Stomach smooth muscle (tissue), 2 donors: ENCODE data around the gene CTNNA2.

Experiments used
- H3K27ac ChIP-seq: one replicate; pipeline ENCODE4 v1.7.0; 2013; ENCODE audit warnings: mild to moderate bottlenecking, low read length, inconsistent platforms
- H3K27me3 ChIP-seq, 2 donors: one replicate each; pipeline ENCODE4 v1.7.0; 2013; ENCODE audit warnings: low read length in 2 of 2; ENCODE audit not compliant: insufficient read depth in 2 of 2, control insufficient read depth in 1 of 2
- H3K36me3 ChIP-seq, 2 donors: one replicate each; pipeline ENCODE4 v1.7.0; 2013; ENCODE audit warnings: low read length in 2 of 2; ENCODE audit not compliant: control insufficient read depth in 2 of 2, insufficient read depth in 2 of 2
- H3K4me1 ChIP-seq: one replicate; pipeline ENCODE4 v1.7.0; 2013; ENCODE audit warnings: low read length; ENCODE audit not compliant: control insufficient read depth, insufficient read depth
- H3K4me3 ChIP-seq, 2 donors: one replicate each; pipeline ENCODE4 v1.7.0; 2013; ENCODE audit warnings: low read length in 2 of 2
- H3K9ac ChIP-seq, 2 donors: one replicate each; pipeline ENCODE4 v1.7.0; 2013; ENCODE audit warnings: low read length in 2 of 2, mild to moderate bottlenecking in 1 of 2
- H3K9me3 ChIP-seq, 2 donors: one replicate each; pipeline ENCODE4 v1.7.0; 2013; ENCODE audit warnings: low read length in 2 of 2; ENCODE audit not compliant: control insufficient read depth in 2 of 2
- donor health status: healthy.
- donor health status: Pancreatic carcinoma.

The CTNNA2 gene

DNA sequence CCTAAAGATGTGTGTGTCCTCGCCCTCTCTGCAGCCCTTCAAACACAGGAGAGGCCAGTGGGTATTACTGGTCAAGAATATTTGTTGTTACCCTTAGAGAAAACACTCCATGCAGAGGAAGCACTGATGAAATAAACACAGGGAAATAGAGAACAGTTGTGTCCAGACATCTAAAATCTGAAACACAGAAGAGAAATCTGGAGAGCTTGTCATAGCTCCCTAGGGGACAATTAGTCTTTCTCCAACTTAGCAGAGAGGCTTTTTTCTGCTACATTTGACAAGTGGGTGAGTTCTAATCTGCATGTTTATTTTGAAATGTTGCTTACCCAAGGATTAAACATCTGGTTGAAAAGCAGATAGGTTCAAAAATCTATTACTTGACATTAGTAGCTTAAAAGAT, 190.1 kb downstream of the CTNNA2 start:
- Histone ChIP-seq H3K36me3 (no peaks in the 10 kb centered on the region), H3K27me3 (no peaks in the 10 kb centered on the region), H3K4me3 (no peak overlapping the region), H3K27ac (no peak overlapping the region), H3K9ac (no peak overlapping the region), H3K4me1 (no peaks in the 10 kb centered on the region), H3K9me3 (no peaks in the 10 kb centered on the region)

DNA sequence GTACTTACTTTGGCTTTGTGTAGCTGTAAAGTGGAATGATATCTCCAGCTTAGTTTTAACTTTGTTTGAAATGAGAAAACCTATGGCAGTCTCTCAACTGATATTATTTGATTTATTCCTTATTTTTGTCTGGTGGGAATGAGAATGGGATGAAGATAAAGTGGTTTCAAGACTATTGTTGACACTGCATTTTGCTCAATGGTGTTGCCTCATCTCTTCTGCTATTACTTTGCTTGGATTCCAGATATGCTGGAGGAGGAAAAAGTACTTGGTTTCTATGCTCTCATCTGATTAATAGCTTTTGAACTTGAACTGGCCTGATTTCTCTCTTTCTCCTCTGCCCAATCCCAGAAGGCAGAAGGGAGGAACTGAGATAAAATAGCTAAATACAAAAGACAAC, 198.2 kb downstream of the CTNNA2 start:
- Histone ChIP-seq H3K4me3 (no peak overlapping the region), H3K9me3 (no peaks in the 10 kb centered on the region), H3K4me1 (no peaks in the 10 kb centered on the region), H3K36me3 (no peaks in the 10 kb centered on the region), H3K27ac (no peak overlapping the region), H3K27me3 (no peaks in the 10 kb centered on the region), H3K9ac (no peak overlapping the region)

DNA sequence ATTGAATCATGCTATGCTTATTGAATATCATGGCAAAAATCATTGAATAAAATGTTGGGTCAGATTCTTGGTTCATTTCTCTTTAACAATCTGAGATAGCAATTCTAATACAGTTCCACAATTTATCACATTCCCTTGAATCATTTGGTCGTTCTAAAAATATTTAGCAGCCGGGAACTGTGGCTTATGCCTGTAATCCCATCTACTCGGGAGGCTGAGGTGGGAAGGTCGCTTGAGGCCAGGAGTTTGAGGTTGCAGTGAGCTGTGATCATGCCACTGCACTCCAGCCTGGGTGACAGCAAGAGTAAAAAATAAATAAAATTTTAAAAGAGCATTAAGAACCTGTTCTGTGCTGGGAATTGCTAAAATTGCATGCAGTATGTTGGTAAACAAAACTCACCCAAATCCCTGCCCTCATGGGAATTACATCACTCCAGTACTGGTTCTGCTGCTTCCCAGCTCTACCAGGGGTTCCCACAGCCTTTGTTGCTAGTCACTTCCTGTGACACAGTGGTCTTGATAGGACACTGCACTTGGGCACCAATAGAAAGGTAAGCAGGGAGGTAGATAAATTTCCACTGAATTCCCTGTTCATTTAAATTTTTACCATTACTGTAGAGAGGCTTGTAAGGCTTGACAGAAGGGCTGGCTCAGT, 200.4 kb downstream of the CTNNA2 start:
- Histone ChIP-seq H3K27ac (no peak overlapping the region), H3K27me3 (no peaks in the 10 kb centered on the region), H3K36me3 (no peaks in the 10 kb centered on the region), H3K9me3 (no peaks in the 10 kb centered on the region), H3K9ac (no peak overlapping the region), H3K4me1 (no peaks in the 10 kb centered on the region), H3K4me3 (no peak overlapping the region)

DNA sequence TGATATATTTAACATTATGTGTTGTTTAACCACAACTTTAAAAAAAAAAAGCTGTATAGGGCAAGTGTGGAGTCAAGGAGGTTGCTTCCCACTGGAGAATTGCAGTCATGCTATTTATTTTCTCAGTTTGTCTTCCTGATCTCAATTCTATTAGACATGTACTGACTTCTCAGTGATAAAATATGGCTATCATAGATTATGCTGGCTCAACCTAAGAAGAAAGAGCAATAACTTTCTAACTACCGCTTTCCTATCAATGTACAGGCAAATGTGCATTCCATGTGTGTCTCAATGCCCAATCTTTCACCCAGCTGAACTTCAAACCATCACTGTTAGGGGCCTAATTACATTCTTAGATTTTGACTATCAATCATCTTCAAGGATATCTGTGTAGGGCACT, 201.4 kb downstream of the CTNNA2 start:
- Histone ChIP-seq H3K27ac (no peak overlapping the region), H3K4me1 (no peaks in the 10 kb centered on the region), H3K9ac (no peak overlapping the region), H3K27me3 (no peaks in the 10 kb centered on the region), H3K36me3 (no peaks in the 10 kb centered on the region), H3K4me3 (no peak overlapping the region), H3K9me3 (no peaks in the 10 kb centered on the region)

DNA sequence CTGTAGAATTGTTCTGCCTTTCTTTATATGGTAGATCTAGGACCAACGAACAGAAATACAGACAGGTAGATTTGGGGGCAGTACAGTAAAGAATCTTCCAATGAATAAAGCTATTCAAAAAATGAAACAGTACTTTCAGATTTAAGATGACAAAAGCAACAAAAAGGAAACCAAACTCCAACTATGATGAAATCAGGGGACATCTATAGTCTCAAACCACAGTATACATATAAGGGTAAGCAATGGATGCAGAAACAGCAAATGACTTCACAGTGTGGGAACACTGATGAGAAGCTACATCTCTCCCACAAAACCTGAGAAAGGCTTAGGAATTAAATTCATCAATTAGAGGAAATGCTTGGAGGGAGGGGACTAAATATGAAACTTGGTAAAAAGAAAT, 202.5 kb downstream of the CTNNA2 start:
- no peaks in the 10 kb centered on the region for H3K4me1 ChIP-seq
- no peak overlapping the region for H3K4me3 ChIP-seq
- H3K27me3 ChIP-seq, result no peaks in the 10 kb centered on the region
- no peak overlapping the region for H3K27ac ChIP-seq
- no peaks in the 10 kb centered on the region for H3K36me3 ChIP-seq
- H3K9me3 ChIP-seq, result no peaks in the 10 kb centered on the region
- no peak overlapping the region for H3K9ac ChIP-seq

DNA sequence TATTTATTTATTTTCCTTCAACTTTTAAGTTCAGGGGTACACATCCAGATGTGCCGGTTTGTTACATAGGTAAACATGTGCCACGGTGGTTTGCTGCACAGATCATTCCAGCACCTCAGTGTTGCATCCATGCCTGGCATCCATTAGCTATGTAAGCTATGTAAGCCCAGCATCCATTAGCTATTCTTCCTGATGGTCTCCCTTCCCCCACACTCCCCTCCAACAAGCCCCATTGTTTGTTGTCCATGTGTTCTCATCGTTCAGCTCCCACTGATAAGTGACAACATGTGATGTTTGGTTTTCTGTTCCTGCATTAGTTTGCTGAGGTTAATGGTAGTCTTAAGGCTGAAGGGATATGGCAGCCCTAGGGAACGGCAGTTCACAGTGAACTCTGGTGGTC, 203.4 kb downstream of the CTNNA2 start:
- no peaks in the 10 kb centered on the region for H3K4me1 ChIP-seq
- H3K9ac ChIP-seq, result no peak overlapping the region
- no peak overlapping the region for H3K4me3 ChIP-seq
- no peaks in the 10 kb centered on the region for H3K36me3 ChIP-seq
- H3K27me3 ChIP-seq, result no peaks in the 10 kb centered on the region
- H3K9me3 ChIP-seq, result no peaks in the 10 kb centered on the region
- no peak overlapping the region for H3K27ac ChIP-seq

DNA sequence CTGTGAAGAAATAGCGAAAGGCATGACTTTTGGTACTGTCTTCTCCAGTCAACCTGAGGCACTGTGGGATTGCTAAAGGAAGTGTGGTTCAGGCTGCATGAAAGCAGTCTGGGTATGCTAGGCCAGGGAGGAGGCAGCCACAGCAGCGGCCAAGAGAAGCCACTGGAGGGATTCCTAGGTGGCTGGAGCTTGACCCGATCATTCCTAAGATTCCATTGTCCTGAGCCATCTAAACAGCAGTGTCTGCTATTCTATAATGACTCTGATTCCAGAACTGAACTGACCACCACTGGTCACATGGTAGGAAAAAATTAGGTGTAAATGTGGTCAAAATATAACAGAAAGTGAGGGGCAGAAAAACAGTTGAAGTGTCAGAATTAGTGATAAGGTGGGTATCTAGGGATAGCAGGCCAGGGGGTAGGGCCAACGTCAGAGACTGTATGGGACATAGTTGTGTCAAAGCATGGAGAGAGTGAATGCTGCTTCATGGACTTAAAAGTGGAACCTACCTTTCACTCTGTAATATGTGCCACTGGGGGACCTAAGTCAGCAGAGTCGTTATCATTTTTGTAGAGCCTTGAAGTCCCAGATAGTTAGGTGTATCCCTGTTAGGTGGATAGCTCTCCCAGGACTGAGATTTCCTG, 204.6 kb downstream of the CTNNA2 start:
- no peaks in the 10 kb centered on the region for H3K27me3 ChIP-seq
- no peak overlapping the region for H3K9ac ChIP-seq
- no peaks in the 10 kb centered on the region for H3K36me3 ChIP-seq
- no peak overlapping the region for H3K27ac ChIP-seq
- no peaks in the 10 kb centered on the region for H3K9me3 ChIP-seq
- no peaks in the 10 kb centered on the region for H3K4me1 ChIP-seq
- no peak overlapping the region for H3K4me3 ChIP-seq

DNA sequence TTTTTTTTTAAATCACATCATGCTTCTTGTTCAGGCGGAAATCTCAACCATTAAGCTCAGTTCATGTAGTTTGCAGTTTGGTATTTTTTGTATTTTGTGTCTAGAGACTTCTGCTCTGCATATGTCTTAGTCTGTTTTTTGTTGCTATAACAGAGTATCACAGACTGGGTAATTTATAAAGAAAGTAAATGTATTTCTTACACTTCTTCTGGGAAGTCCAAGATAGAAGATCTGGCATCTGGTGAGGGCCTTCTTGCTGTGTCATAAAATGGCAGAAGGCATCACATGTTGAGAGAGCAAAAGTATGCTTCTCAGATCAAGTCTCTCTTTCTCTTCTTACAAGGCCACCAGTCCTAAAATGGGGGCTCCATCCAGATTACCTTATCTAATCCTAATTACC, 208.2 kb downstream of the CTNNA2 start:
- Histone ChIP-seq H3K27me3 (no peaks in the 10 kb centered on the region), H3K9me3 (peaks cover 0 to 2% of the 10 kb centered on the region in 2 donors), H3K4me1 (no peaks in the 10 kb centered on the region), H3K36me3 (no peaks in the 10 kb centered on the region), H3K9ac (no peak overlapping the region), H3K4me3 (no peak overlapping the region), H3K27ac (no peak overlapping the region)

DNA sequence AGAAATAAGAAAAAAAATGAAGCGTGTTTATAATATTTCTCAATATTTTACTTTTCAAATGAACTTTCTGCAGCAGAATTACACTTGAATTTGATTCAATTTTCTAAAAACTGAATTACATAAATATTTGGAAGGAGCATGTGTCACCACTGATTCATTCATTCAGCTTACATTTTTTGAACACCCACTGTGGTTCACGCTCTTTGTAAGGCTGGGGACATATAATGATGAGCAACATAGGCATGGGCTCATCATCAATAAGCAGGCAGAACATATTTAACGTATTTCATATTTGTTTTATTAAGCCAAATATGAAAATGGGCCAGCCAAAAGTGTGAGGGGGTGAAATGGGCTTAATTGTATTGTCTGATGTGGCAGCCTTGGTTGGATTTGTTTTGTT, 209.1 kb downstream of the CTNNA2 start:
- Histone ChIP-seq H3K4me3 (no peak overlapping the region), H3K27ac (no peak overlapping the region), H3K9me3 (peaks cover 0 to 2% of the 10 kb centered on the region in 2 donors), H3K27me3 (peaks cover 0 to 2% of the 10 kb centered on the region in 2 donors), H3K9ac (no peak overlapping the region), H3K4me1 (no peaks in the 10 kb centered on the region), H3K36me3 (no peaks in the 10 kb centered on the region)

DNA sequence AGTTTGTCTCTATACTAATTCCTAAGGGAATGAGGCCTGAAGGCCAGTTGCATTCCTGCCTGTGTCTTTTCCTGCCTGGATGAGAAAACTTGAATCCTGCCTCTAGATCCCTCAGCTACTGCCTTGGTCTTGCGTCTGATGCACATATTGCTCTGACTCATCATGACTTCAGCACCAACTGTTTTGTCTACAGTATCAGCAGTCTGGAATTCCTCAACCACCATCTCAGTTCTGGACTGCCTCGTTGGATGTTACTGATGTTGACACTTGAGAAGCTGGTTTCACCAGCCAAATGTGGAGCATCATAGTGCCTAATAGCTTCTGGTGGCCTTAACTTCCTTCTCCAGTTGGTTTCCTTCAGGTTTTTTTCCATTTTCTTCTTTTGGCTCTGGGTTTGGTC, 211.0 kb downstream of the CTNNA2 start:
- H3K36me3 ChIP-seq, result no peaks in the 10 kb centered on the region
- peaks cover 0 to 2% of the 10 kb centered on the region in 2 donors for H3K27me3 ChIP-seq
- H3K4me1 ChIP-seq, result no peaks in the 10 kb centered on the region
- no peak overlapping the region for H3K27ac ChIP-seq
- peaks cover 0 to 2% of the 10 kb centered on the region in 2 donors for H3K9me3 ChIP-seq
- no peak overlapping the region for H3K4me3 ChIP-seq
- H3K9ac ChIP-seq, result no peak overlapping the region

DNA sequence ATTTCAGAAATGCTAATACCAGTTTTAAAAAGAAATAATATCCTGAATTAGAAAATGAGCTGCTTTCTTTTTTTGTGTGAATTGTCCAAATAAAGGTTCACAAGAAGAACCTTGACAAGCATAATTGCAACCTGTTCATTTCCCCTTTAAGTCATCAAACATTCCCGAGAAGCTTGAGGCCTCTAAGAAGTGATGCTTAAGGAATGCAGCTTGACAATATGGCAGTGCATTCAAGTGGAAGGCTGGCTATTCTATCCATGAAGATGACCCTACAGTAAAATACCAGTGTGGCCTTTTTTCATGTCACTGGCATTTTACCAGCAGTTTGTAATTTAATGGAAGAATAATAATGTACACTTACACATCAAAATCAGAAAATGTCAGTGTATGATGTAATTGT, 216.7 kb downstream of the CTNNA2 start:
- Histone ChIP-seq H3K9me3 (no peaks in the 10 kb centered on the region), H3K9ac (no peak overlapping the region), H3K4me3 (no peak overlapping the region), H3K36me3 (no peaks in the 10 kb centered on the region), H3K27ac (no peak overlapping the region), H3K4me1 (no peaks in the 10 kb centered on the region), H3K27me3 (peaks cover 0 to 2% of the 10 kb centered on the region in 2 donors)
